DND-41 (cell line): Measurements from ENCODE around the gene NAB2.

Experiments
- ATAC-seq: fragments of 200-7000 bp; cut with Tn5 transposase; 3 replicates; pipeline ENCODE4 v1.9.1; 2021; ENCODE audit warnings: low read depth; ENCODE audit not compliant: insufficient read depth
- DNase-seq: peaks from one replicate; pipeline ENCODE4 v3.0.0-alpha.2; 2020
- H2AFZ ChIP-seq: 2 replicates; pipeline ENCODE4 v1.6.0; 2012; ENCODE audit warnings: low read depth, low read length
- H3K27ac ChIP-seq: 2 replicates; pipeline ENCODE4 v1.5.1; 2012; ENCODE audit warnings: low read length, inconsistent platforms
- H3K27me3 ChIP-seq: fragments of 200-600 bp; sonication (generic); 2 replicates; pipeline ENCODE4 v1.6.0; 2012; ENCODE audit warnings: low read length, mild to moderate bottlenecking, inconsistent platforms; ENCODE audit not compliant: insufficient read depth, poor library complexity
- H3K36me3 ChIP-seq: 2 replicates; pipeline ENCODE4 v1.5.1; 2012; ENCODE audit warnings: low read length, inconsistent platforms; ENCODE audit not compliant: insufficient read depth
- H3K4me1 ChIP-seq: 2 replicates; pipeline ENCODE4 v1.5.1; 2012; ENCODE audit warnings: mild to moderate bottlenecking, low read length; ENCODE audit not compliant: insufficient read depth
- H3K4me2 ChIP-seq: 2 replicates; pipeline ENCODE4 v1.6.0; 2012; ENCODE audit warnings: mild to moderate bottlenecking, moderate library complexity, low read length, inconsistent platforms; ENCODE audit not compliant: insufficient read depth
- H3K4me3 ChIP-seq, 2 experiments: fragments of 200-600 bp in 1 of 2; shearing (Covaris generic) in 1 of 2; 2 replicates each; pipeline ENCODE4 v1.5.1; 2012 to 2016; ENCODE audit warnings: inconsistent platforms in 2 of 2, low read length in 2 of 2, mild to moderate bottlenecking in 2 of 2, low read depth in 1 of 2, moderate library complexity in 1 of 2
- H3K79me2 ChIP-seq: 2 replicates; pipeline ENCODE4 v1.6.0; 2012; ENCODE audit warnings: low read length, inconsistent platforms; ENCODE audit not compliant: insufficient read depth
- H3K9ac ChIP-seq: 2 replicates; pipeline ENCODE4 v1.6.0; 2012; ENCODE audit warnings: low read depth, mild to moderate bottlenecking, inconsistent platforms, low read length, moderate library complexity
- H3K9me3 ChIP-seq: 2 replicates; pipeline ENCODE4 v1.5.1; 2012; ENCODE audit warnings: low read length, moderate library complexity, mild to moderate bottlenecking, inconsistent platforms; ENCODE audit not compliant: insufficient read depth, severe bottlenecking
- H4K20me1 ChIP-seq: 2 replicates; pipeline ENCODE4 v1.6.0; 2012; ENCODE audit warnings: low read length; ENCODE audit not compliant: insufficient read depth
- EZH2 ChIP-seq: IDR thresholded peaks from 3 replicates; pipeline ENCODE4 v1.6.1; 2012; ENCODE audit warnings: borderline replicate concordance, low read depth, mild to moderate bottlenecking, moderate library complexity, low read length, inconsistent platforms; ENCODE audit not compliant: severe bottlenecking
- TF ChIP-seq, protein P1 (sequence below): IDR thresholded peaks from 2 replicates; pipeline ENCODE4 v1.5.1; 2012; ENCODE audit warnings: borderline replicate concordance, low read length, moderate library complexity, mild to moderate bottlenecking; ENCODE audit not compliant: poor library complexity, severe bottlenecking; ENCODE audit errors: extremely low read depth

The NAB2 gene

GRCh38 chr12:57109207-57110103 is 20.5 kb downstream of the NAB2 start:
- no peaks in the 10 kb centered on the region for H3K9me3 ChIP-seq
- no peak for DNase-seq
- peak overlapping the region; percentile 99 for H3K4me2 ChIP-seq
- H3K79me2 ChIP-seq: peaks cover 19% of the 10 kb centered on the region
- TF ChIP-seq, protein P1, sequence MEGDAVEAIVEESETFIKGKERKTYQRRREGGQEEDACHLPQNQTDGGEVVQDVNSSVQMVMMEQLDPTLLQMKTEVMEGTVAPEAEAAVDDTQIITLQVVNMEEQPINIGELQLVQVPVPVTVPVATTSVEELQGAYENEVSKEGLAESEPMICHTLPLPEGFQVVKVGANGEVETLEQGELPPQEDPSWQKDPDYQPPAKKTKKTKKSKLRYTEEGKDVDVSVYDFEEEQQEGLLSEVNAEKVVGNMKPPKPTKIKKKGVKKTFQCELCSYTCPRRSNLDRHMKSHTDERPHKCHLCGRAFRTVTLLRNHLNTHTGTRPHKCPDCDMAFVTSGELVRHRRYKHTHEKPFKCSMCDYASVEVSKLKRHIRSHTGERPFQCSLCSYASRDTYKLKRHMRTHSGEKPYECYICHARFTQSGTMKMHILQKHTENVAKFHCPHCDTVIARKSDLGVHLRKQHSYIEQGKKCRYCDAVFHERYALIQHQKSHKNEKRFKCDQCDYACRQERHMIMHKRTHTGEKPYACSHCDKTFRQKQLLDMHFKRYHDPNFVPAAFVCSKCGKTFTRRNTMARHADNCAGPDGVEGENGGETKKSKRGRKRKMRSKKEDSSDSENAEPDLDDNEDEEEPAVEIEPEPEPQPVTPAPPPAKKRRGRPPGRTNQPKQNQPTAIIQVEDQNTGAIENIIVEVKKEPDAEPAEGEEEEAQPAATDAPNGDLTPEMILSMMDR: no peak
- TF ChIP-seq EZH2: no peak
- no peak for ATAC-seq
- H3K27me3 ChIP-seq: no peaks in the 10 kb centered on the region
- peak overlapping the region; percentile 57 to 90; a peak in 3 of 4 replicates for H3K4me3 ChIP-seq
- peaks cover 28% of the 10 kb centered on the region for H3K36me3 ChIP-seq
- peak overlapping the region; percentile 89 for H2AFZ ChIP-seq
- peaks cover 37% of the 10 kb centered on the region for H3K4me1 ChIP-seq
- H3K9ac ChIP-seq: peak overlapping the region; percentile 78; the same call in 1 of the 2 replicates
- H3K27ac ChIP-seq: peak overlapping the region; percentile 93
- H4K20me1 ChIP-seq: peaks cover 4% of the 10 kb centered on the region; the same call in 1 of the 2 replicates

DNA sequence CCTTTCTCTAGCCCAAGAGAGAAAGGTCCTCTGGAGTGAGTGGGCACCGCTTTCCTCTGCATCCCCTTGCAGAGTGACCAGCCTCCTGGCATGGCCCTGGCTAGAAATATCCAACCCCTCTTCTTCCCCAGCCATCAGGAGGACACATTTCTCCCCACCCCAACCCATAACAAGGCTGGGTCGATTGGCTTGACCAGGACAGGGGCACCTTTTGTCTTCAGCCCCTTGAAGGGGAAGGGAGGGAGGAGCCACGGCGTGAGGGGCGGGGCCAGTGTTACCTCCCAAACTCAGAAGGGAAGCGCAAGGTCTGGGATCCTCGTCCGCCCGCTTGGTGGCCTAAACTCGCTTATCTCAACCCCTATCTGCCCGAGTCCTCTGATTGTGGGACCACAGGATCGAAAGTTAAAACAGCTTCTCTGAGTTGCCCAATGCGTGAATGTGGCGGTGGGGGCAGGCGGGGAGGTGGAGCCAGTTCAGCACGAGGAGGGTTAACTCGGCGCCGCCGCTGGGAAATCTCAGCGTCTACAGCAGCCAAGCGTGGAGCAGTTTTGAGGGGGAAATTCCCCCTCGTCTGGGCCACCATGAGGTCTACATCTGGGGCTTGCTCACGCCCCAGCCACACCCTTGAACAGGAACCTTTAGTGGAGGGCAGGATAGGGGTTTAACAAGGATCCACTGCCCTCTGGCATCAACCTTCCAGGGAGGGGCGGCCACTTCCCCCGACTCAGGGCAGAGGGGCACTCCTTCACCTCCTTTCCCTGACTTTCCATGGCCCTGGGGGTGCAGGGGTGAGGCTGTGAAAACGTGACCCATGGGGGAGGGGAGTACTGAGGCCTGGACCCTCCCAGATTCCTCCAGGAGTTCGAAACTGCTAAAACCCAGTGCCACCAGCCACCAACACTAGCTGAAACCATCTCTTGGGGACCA is 21.5 kb downstream of the NAB2 start:
- H2AFZ ChIP-seq: peak overlapping the region; percentile 89
- DNase-seq (peak; percentile 74), ATAC-seq (peak; percentile 41)
- peak overlapping the region; percentile 78 for H3K9ac ChIP-seq
- peak overlapping the region; percentile 99 for H3K4me2 ChIP-seq
- peaks cover 4% of the 10 kb centered on the region; the same call in 1 of the 2 replicates for H4K20me1 ChIP-seq
- H3K4me3 ChIP-seq: peak overlapping the region; percentile 57 to 90; a peak in 3 of 4 replicates
- H3K27ac ChIP-seq: peak overlapping the region; percentile 93
- H3K4me1 ChIP-seq: peaks cover 37% of the 10 kb centered on the region
- peaks cover 19% of the 10 kb centered on the region for H3K36me3 ChIP-seq
- H3K79me2 ChIP-seq: peaks cover 19% of the 10 kb centered on the region
- TF ChIP-seq, protein P1: no peak
- TF ChIP-seq EZH2: no peak
- no peaks in the 10 kb centered on the region for H3K27me3 ChIP-seq
- H3K9me3 ChIP-seq: no peaks in the 10 kb centered on the region

- ATAC-seq: peak; percentile 81
- no peak for TF ChIP-seq EZH2
- TF ChIP-seq, protein P1: no peak
- Histone ChIP-seq H3K4me1 (peaks cover 37% of the 10 kb centered on the region), H3K9me3 (no peaks in the 10 kb centered on the region), H3K27ac (peak within 1 kb of the TSS; percentile 93), H3K4me2 (peak within 1 kb of the TSS; percentile 99), H3K9ac (peak within 1 kb of the TSS; percentile 78), H4K20me1 (peaks cover 4% of the 10 kb centered on the region; the same call in 1 of the 2 replicates), H3K36me3 (peaks cover 11% of the 10 kb centered on the region), H3K79me2 (peaks cover 19% of the 10 kb centered on the region), H3K27me3 (no peaks in the 10 kb centered on the region), H2AFZ (peak within 1 kb of the TSS; percentile 89), H3K4me3 (peak within 1 kb of the TSS; percentile 57 to 90; a peak in 3 of 4 replicates)
- DNase-seq: peak; percentile 90
These were observed 22.3 kb downstream of the NAB2 start, which contains the start of gene STAT6 for GRCh38 chr12:57111031-57111734. TSS of gene STAT6 (minus strand) at chr12:57111362. CDS start at chr12:57108278, 3,084 bp downstream.
